ENCODE results near the gene OR2L3. TPM values are rescaled to one million over a fixed set of nuclear protein-coding genes. Genes with fewer than 3 reads are reported as not detected.
"Not testable (repeated sequence)": the region's sequence is repeated elsewhere in the genome, so short reads cannot be mapped to it uniquely, and the experiment has no call there.

OR2L3 gene
- total and polyA plus RNA-seq, 9 donors = not detected

DNA sequence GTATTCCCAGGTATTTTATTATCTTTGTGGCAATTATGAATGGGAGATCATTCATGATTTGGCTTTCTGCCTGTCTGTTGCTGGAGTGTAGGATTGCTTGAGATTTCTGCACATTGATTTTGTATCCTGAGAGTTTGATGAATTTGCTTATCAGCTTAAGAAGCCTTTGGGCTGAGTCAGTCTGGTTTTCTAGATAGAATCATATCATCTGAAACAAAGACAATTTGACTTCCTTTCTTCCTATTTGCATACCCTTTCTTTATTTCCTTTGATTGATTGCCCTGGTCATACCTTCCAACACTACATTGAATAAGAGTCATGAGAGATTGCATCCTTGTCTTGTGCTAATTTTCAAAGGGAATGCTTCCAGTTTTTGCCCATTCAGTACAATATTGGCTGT is 8.0 kb downstream of the OR2L3 start:
- Histone ChIP-seq H3K9me3 (replicated peaks; ENCODE audit: control insufficient read depth, low read depth, low read length) (peaks cover 20% of the 10 kb centered on the region), H3K27ac (ENCODE audit: low read length) (no peak overlapping the region), H3K27me3 (ENCODE audit: control insufficient read depth, insufficient read depth, low read length) (no peaks in the 10 kb centered on the region), H3K4me3 (ENCODE audit: low read length) (no peak overlapping the region), H3K4me1 (ENCODE audit: control insufficient read depth, insufficient read depth, low read length) (no peaks in the 10 kb centered on the region), H3K36me3 (ENCODE audit: control insufficient read depth, insufficient read depth, low read length) (no peaks in the 10 kb centered on the region)
- no peak for DNase-seq

DNA sequence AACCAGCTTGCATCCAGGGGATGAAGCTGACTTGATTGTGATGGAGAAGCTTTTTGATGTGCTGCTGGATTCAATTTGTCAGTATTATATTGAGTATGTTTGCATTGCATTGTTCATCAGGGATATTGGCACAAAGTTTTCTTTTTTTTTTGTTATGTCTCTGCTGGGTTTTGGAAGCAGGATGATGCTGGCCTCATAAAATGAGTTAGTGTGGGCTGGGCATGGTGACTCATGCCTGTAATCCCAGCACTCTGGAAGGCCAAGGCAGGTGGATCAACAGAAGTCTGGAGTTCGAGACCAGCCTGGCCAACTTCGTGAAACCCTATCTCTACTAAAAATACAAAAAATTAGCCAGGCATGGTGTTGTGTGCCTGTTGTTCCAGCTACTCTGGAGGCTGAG is 8.6 kb downstream of the OR2L3 start:
- Histone ChIP-seq H3K27ac (ENCODE audit: low read length) (no peak overlapping the region), H3K36me3 (ENCODE audit: control insufficient read depth, insufficient read depth, low read length) (no peaks in the 10 kb centered on the region), H3K27me3 (ENCODE audit: control insufficient read depth, insufficient read depth, low read length) (no peaks in the 10 kb centered on the region), H3K4me3 (ENCODE audit: low read length) (no peak overlapping the region), H3K9me3 (replicated peaks; ENCODE audit: control insufficient read depth, low read depth, low read length) (peaks cover 20% of the 10 kb centered on the region), H3K4me1 (ENCODE audit: control insufficient read depth, insufficient read depth, low read length) (no peaks in the 10 kb centered on the region)
- DNase-seq = no peak
- no CpG with 5 or more reads among the region's 2 CpGs for WGBS (ENCODE audit: insufficient coverage)

DNA sequence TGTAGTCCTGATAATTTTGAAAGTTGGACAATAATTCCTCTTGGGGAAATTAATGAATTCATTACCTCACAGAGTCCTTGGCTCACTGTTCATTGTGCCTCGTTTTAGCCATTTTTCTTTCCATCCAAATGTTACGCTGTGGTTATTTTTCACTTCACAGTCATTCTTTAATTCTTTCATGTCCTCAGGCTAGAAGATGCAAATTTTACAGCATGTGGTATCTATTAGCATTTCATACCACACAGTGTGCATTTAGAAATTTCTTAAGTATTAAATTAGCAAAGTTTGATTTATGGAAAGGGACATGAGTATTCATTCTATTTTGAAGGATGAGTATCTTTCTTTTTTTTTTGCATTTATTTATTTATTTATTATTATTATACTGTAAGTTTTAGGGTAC is 18.4 kb downstream of the OR2L3 start:
- WGBS (ENCODE audit: insufficient coverage) = no CpG with 5 or more reads among the region's 2 CpGs
- DNase-seq = no peak
- H3K27me3 ChIP-seq (ENCODE audit: control insufficient read depth, insufficient read depth, low read length) = no peaks in the 10 kb centered on the region
- H3K9me3 ChIP-seq (replicated peaks; ENCODE audit: control insufficient read depth, low read depth, low read length) = peaks cover 27% of the 10 kb centered on the region
- no peak overlapping the region for H3K27ac ChIP-seq (ENCODE audit: low read length)
- H3K36me3 ChIP-seq (ENCODE audit: control insufficient read depth, insufficient read depth, low read length) = no peaks in the 10 kb centered on the region
- H3K4me1 ChIP-seq (ENCODE audit: control insufficient read depth, insufficient read depth, low read length) = no peaks in the 10 kb centered on the region
- no peak overlapping the region for H3K4me3 ChIP-seq (ENCODE audit: low read length)

DNA sequence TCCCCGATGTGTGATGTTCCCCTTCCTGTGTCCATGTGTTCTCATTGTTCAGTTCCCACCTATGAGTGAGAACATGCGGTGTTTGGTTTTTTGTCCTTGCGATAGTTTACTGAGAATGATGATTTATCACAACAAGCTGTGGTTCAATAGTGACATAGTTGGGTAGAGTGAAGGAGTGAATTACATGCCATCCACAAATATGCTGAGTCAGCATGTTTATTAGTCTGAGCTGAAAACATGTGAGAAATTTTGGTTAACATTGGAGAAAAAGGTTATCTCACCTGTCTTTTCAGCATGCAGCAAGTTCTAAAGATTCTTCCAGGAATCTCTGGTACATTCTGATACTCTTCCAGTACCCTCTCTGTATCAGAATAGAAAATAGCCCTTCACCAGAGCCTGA is 19.0 kb downstream of the OR2L3 start:
- no peak for DNase-seq
- Histone ChIP-seq H3K36me3 (ENCODE audit: control insufficient read depth, insufficient read depth, low read length) (no peaks in the 10 kb centered on the region), H3K4me1 (ENCODE audit: control insufficient read depth, insufficient read depth, low read length) (no peaks in the 10 kb centered on the region), H3K9me3 (replicated peaks; ENCODE audit: control insufficient read depth, low read depth, low read length) (peaks cover 25% of the 10 kb centered on the region), H3K4me3 (ENCODE audit: low read length) (no peak overlapping the region), H3K27ac (ENCODE audit: low read length) (no peak overlapping the region), H3K27me3 (ENCODE audit: control insufficient read depth, insufficient read depth, low read length) (no peaks in the 10 kb centered on the region)
- WGBS (ENCODE audit: insufficient coverage) = no CpG with 5 or more reads among the region's 3 CpGs

DNA sequence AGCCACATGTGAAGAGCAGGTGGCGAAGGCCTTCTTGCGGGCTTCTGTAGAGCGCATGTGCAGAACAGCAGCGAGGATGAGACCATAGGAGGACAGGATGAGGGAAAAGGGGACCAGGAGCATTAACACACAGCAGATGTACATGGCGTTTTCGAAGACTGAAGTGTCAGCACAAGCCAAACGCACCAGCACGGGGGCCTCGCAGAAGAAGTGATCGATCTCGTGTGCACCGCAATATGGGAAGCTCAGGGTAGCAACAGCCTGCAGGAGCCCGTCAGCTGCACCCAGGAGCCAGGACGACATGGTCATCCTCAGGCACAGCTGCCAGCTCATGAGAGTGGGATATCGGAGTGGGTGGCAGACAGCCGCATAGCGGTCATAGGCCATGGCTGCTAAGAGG is 37.2 kb downstream of the OR2L3 start:
- no CpG with 5 or more reads among the region's 17 CpGs for WGBS (ENCODE audit: insufficient coverage)
- H3K27me3 ChIP-seq (ENCODE audit: control insufficient read depth, insufficient read depth, low read length); H3K36me3 ChIP-seq (ENCODE audit: control insufficient read depth, insufficient read depth, low read length); H3K27ac ChIP-seq (ENCODE audit: low read length); H3K4me1 ChIP-seq (ENCODE audit: control insufficient read depth, insufficient read depth, low read length); H3K4me3 ChIP-seq (ENCODE audit: low read length); DNase-seq: not testable (repeated sequence)
- peaks cover 16% of the 10 kb centered on the region for H3K9me3 ChIP-seq (replicated peaks; ENCODE audit: control insufficient read depth, low read depth, low read length)

DNA sequence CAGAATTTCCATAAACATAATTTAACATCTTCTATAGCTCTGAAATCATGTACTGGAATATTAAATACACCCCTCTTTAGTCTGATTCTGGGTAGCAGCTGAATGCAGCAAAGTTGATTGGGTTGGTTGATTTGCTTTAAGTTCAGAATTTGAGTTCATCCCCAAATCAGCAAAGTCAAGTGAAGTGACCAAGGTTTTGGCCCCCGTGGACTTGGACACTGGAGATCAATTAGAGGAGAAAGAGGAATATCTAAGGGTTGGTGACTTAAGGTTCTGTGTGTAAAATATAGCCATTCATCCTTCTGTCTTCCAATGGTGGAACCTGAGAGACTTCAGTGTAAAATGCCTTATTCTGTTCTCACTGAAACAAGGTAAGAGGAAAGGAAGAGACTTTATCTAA is 48.2 kb downstream of the OR2L3 start, which contains the start of gene OR2L13:
OR2L13 (plus strand) TSS at position 301 of the 400 bp plus-strand sequence. CDS start 4,192 bp downstream, outside the sequence.
- Histone ChIP-seq H3K27me3 (ENCODE audit: control insufficient read depth, insufficient read depth, low read length) (no peaks in the 10 kb centered on the region), H3K4me3 (ENCODE audit: low read length) (no peak within 1 kb of the TSS), H3K4me1 (ENCODE audit: control insufficient read depth, insufficient read depth, low read length) (no peaks in the 10 kb centered on the region), H3K36me3 (ENCODE audit: control insufficient read depth, insufficient read depth, low read length) (no peaks in the 10 kb centered on the region), H3K9me3 (replicated peaks; ENCODE audit: control insufficient read depth, low read depth, low read length) (peaks cover 11% of the 10 kb centered on the region), H3K27ac (ENCODE audit: low read length) (no peak within 1 kb of the TSS)
- no peak for DNase-seq
- no CpG with 5 or more reads among the region's 1 CpG for WGBS (ENCODE audit: insufficient coverage)

DNA sequence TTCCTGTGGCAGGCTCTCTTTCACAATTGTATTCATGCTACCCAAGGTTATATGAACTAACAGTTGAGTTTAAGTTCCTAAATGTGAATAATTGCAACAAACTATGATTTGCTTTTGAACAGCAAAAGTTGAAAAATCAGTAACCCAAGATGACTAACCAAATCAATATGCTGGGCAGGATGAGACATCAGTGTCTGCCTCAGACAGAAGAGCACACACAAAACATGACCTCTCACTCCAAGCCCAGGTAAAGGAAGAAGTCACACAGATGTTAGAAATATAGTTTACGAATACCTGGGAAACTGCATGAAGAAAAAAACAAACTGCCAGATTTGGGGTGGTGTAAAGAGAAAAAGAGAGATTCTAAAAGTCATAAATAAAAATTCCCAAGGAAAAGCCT is 51.9 kb downstream of the OR2L3 start:
- H3K36me3 ChIP-seq (ENCODE audit: control insufficient read depth, insufficient read depth, low read length) = no peaks in the 10 kb centered on the region
- H3K9me3 ChIP-seq (replicated peaks; ENCODE audit: control insufficient read depth, low read depth, low read length) = peaks cover 9% of the 10 kb centered on the region
- no peak for DNase-seq
- no peaks in the 10 kb centered on the region for H3K27me3 ChIP-seq (ENCODE audit: control insufficient read depth, insufficient read depth, low read length)
- no peak overlapping the region for H3K4me3 ChIP-seq (ENCODE audit: low read length)
- H3K27ac ChIP-seq (ENCODE audit: low read length) = no peak overlapping the region
- no CpG with 5 or more reads among the region's 1 CpG for WGBS (ENCODE audit: insufficient coverage)
- H3K4me1 ChIP-seq (ENCODE audit: control insufficient read depth, insufficient read depth, low read length) = no peaks in the 10 kb centered on the region

DNA sequence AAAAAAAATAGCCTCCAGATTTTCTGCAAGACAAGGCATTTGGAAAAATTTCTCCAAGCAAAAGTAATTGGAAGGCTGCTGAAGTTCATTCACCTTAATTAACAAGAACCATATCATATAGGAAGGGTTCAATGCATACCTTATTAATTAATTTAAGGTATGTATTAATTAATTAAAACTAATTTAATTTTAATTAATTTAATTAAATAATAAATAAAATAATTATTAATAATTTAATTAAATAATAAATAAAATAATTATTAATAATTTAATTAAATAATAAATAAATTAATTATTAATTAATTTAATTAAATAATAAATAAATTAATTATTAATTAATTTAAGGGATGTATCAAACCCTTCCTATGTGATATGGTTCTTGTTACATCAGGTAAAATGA is 56.2 kb downstream of the OR2L3 start:
- no peaks in the 10 kb centered on the region for H3K4me1 ChIP-seq (ENCODE audit: control insufficient read depth, insufficient read depth, low read length)
- no peaks in the 10 kb centered on the region for H3K27me3 ChIP-seq (ENCODE audit: control insufficient read depth, insufficient read depth, low read length)
- DNase-seq = no peak
- peaks cover 9% of the 10 kb centered on the region for H3K9me3 ChIP-seq (replicated peaks; ENCODE audit: control insufficient read depth, low read depth, low read length)
- H3K27ac ChIP-seq (ENCODE audit: low read length) = no peak overlapping the region
- no peaks in the 10 kb centered on the region for H3K36me3 ChIP-seq (ENCODE audit: control insufficient read depth, insufficient read depth, low read length)
- no peak overlapping the region for H3K4me3 ChIP-seq (ENCODE audit: low read length)

DNA sequence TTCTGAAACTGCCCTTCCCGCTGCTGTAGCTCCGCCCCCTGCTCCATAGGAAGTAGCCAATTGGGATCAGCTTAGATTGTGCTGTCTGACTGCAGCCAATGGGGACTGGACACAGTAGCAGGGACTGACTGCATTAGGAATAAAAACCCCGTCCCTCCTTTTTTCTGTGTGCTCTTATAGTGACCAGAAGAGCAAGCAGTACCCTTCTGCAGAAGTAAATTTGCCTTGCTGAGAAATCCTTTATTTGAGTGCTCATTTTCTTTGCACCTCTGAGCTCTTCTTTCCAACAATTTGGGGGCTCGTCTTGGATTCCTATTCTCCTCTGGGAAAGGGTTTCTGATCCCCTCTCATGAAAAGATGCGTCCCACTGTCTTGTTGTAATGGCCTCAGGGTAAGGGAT is 64.5 kb downstream of the OR2L3 start:
- 94% methylated on average over 2 of the region's 5 CpGs for WGBS (ENCODE audit: insufficient coverage)
- Histone ChIP-seq H3K9me3 (replicated peaks; ENCODE audit: control insufficient read depth, low read depth, low read length) (peaks cover 33% of the 10 kb centered on the region), H3K36me3 (ENCODE audit: control insufficient read depth, insufficient read depth, low read length) (no peaks in the 10 kb centered on the region), H3K4me1 (ENCODE audit: control insufficient read depth, insufficient read depth, low read length) (no peaks in the 10 kb centered on the region), H3K27me3 (ENCODE audit: control insufficient read depth, insufficient read depth, low read length) (no peaks in the 10 kb centered on the region), H3K4me3 (ENCODE audit: low read length) (no peak overlapping the region), H3K27ac (ENCODE audit: low read length) (no peak overlapping the region)
- DNase-seq = no peak
